ENCODE results near the gene RNFT2. TPM values are rescaled to one million over a fixed set of nuclear protein-coding genes. Genes with fewer than 3 reads are reported as not detected.

RNFT2 gene
- total RNA-seq, 4 donors from 2014 or later = 0.38 to 3.9 (median 3.1) TPM

- Histone ChIP-seq H3K9me3 (no peaks in the 10 kb centered on the region), H3K27ac (no peak overlapping the region), H3K4me1 (peaks cover 2 to 42% (median 17%) of the 10 kb centered on the region in 4 donors), H3K36me3 (no peaks in the 10 kb centered on the region), H3K4me3 (peak overlapping the region in 2 of 4 donors; percentile 36 to 45), H3K27me3 (peaks cover 0 to 41% of the 10 kb centered on the region in 2 donors)
- no peak for DNase-seq
- TF ChIP-seq, protein P1, sequence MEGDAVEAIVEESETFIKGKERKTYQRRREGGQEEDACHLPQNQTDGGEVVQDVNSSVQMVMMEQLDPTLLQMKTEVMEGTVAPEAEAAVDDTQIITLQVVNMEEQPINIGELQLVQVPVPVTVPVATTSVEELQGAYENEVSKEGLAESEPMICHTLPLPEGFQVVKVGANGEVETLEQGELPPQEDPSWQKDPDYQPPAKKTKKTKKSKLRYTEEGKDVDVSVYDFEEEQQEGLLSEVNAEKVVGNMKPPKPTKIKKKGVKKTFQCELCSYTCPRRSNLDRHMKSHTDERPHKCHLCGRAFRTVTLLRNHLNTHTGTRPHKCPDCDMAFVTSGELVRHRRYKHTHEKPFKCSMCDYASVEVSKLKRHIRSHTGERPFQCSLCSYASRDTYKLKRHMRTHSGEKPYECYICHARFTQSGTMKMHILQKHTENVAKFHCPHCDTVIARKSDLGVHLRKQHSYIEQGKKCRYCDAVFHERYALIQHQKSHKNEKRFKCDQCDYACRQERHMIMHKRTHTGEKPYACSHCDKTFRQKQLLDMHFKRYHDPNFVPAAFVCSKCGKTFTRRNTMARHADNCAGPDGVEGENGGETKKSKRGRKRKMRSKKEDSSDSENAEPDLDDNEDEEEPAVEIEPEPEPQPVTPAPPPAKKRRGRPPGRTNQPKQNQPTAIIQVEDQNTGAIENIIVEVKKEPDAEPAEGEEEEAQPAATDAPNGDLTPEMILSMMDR (IDR thresholded peaks at IDR 0.05) = no peak
- TF ChIP-seq POLR2A (IDR thresholded peaks at IDR 0.05) = no peak
Measured at GRCh38 chr12:116880213-116880816, 142.2 kb downstream of the RNFT2 start.

GRCh38 chr12:116880817-116881324 is 142.8 kb downstream of the RNFT2 start:
- Histone ChIP-seq H3K4me3 (peak overlapping the region in 3 of 4 donors; percentile 36 to 45 (median 43)), H3K9me3 (no peaks in the 10 kb centered on the region), H3K4me1 (peaks cover 2 to 42% (median 17%) of the 10 kb centered on the region in 4 donors), H3K27me3 (peaks cover 0 to 39% of the 10 kb centered on the region in 2 donors), H3K36me3 (no peaks in the 10 kb centered on the region), H3K27ac (peak overlapping the region in 1 of 4 donors; percentile 17)
- peak in 2 of 3 donors; percentile 33 to 57 for DNase-seq
- TF ChIP-seq, protein P1 (IDR thresholded peaks at IDR 0.05) = no peak
- no peak for TF ChIP-seq POLR2A (IDR thresholded peaks at IDR 0.05)

- H3K27me3 ChIP-seq = peaks cover 0 to 35% of the 10 kb centered on the region in 2 donors
- TF ChIP-seq, protein P1 (IDR thresholded peaks at IDR 0.05) = no peak
- TF ChIP-seq POLR2A (IDR thresholded peaks at IDR 0.05) = no peak
- H3K9me3 ChIP-seq = no peaks in the 10 kb centered on the region
- H3K27ac ChIP-seq = peak within 1 kb of the TSS in 1 of 4 donors; percentile 17
- DNase-seq = no peak
- no peaks in the 10 kb centered on the region for H3K36me3 ChIP-seq
- peak within 1 kb of the TSS in 3 of 4 donors; percentile 36 to 45 (median 43) for H3K4me3 ChIP-seq
- peaks cover 2 to 42% (median 17%) of the 10 kb centered on the region in 4 donors for H3K4me1 ChIP-seq
Measured at GRCh38 chr12:116881325-116881876, 143.3 kb downstream of the RNFT2 start, which contains the start of gene HRK. TSS of gene HRK (minus strand) at chr12:116881441. CDS start at chr12:116881307, 134 bp downstream.

GRCh38 chr12:116881877-116882507 is 143.9 kb downstream of the RNFT2 start:
- no peak for TF ChIP-seq POLR2A (IDR thresholded peaks at IDR 0.05)
- TF ChIP-seq, protein P1 (IDR thresholded peaks at IDR 0.05) = no peak

DNA sequence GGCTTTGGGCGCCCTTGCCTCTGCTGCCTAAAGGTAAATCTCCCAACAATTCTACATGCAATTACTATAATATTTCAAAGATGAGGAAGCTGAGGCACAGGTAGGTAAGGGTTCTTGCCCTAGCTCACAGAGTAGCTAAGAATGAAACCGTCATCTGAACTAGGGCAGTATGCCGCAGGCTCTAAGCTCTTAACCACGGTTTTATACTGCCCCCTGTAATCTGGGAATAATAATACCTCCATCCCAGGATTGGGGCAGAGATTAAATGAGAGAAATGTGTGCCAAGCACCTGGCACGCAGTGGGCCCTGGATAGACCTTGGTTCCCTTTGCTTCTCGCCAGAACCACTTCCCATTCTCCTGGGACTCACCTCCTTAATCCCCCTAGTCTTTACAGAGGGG is 144.6 kb downstream of the RNFT2 start:
- DNase-seq = no peak
- Histone ChIP-seq H3K36me3 (no peaks in the 10 kb centered on the region), H3K4me1 (peaks cover 2 to 42% (median 17%) of the 10 kb centered on the region in 4 donors), H3K9me3 (no peaks in the 10 kb centered on the region), H3K27me3 (peaks cover 0 to 35% of the 10 kb centered on the region in 2 donors), H3K4me3 (no peak overlapping the region), H3K27ac (no peak overlapping the region)
- TF ChIP-seq, protein P1 (IDR thresholded peaks at IDR 0.05) = peak in 1 of 6 experiments; percentile 14
- no peak for TF ChIP-seq POLR2A (IDR thresholded peaks at IDR 0.05)

More at GRCh38 chr12:116881877-116882507, 143.9 kb downstream of the RNFT2 start:
- no peak for DNase-seq
- H3K4me1 ChIP-seq = peaks cover 2 to 42% (median 17%) of the 10 kb centered on the region in 4 donors
- no peak overlapping the region for H3K27ac ChIP-seq
- peaks cover 0 to 35% of the 10 kb centered on the region in 2 donors for H3K27me3 ChIP-seq
- H3K9me3 ChIP-seq = no peaks in the 10 kb centered on the region
- H3K4me3 ChIP-seq = peak overlapping the region in 2 of 4 donors; percentile 36 to 45
- H3K36me3 ChIP-seq = no peaks in the 10 kb centered on the region

All from Peyer's patch (tissue), 4 donors.